Nucleus accumbens (tissue), 56 donors: ENCODE measurements around the gene CAPN1.
"Not testable (repeated sequence)": the region's sequence is repeated elsewhere in the genome, so short reads cannot be mapped to it uniquely, and the experiment has no call there.

Experiments
- DNase-seq, 56 donors: peaks; one replicate each; lab custom pipeline; 2025; lab: John Stamatoyannopoulos, UW

Gene CAPN1

GRCh38 chr11:65157336-65157735 is 24.4 kb upstream of the CAPN1 start:
- no peak for DNase-seq

- no peak for DNase-seq
Observed at GRCh38 chr11:65159012-65159411, 22.7 kb upstream of the CAPN1 start.

GRCh38 chr11:65160643-65161042 is 21.1 kb upstream of the CAPN1 start:
- no peak for DNase-seq

- DNase-seq, result no peak
Observed at GRCh38 chr11:65163684-65164083, 18.0 kb upstream of the CAPN1 start.

GRCh38 chr11:65165410-65166317 is 16.1 kb upstream of the CAPN1 start:
- no peak for DNase-seq

GRCh38 chr11:65166893-65167292 is 14.8 kb upstream of the CAPN1 start:
- no peak for DNase-seq

- no peak for DNase-seq
Observed at GRCh38 chr11:65167656-65168055, 14.1 kb upstream of the CAPN1 start.

GRCh38 chr11:65169164-65169641 is 12.5 kb upstream of the CAPN1 start:
- DNase-seq, result no peak

- DNase-seq, result no peak
Observed at GRCh38 chr11:65170058-65170534, 11.6 kb upstream of the CAPN1 start, which contains the start of gene SPDYC. Gene SPDYC (plus strand): TSS chr11:65170233. CDS start chr11:65171358, 1,125 bp downstream.

- DNase-seq, result no peak
Observed at GRCh38 chr11:65172600-65172999, 9.1 kb upstream of the CAPN1 start.

- DNase-seq, result not testable (repeated sequence)
Observed at GRCh38 chr11:65174571-65175010, 7.1 kb upstream of the CAPN1 start.

GRCh38 chr11:65180877-65181568 is 705 bp upstream of the CAPN1 start:
- peak in 16 of 56 donors; percentile 6 to 64 (median 28) for DNase-seq

- peak in 19 of 56 donors; percentile 1 to 40 (median 23) for DNase-seq
Observed at GRCh38 chr11:65182258-65183170, 786 bp downstream of the CAPN1 start.

GRCh38 chr11:65183201-65183891 is 1.6 kb downstream of the CAPN1 start:
- no peak for DNase-seq

GRCh38 chr11:65184146-65184545 is 2.4 kb downstream of the CAPN1 start:
- DNase-seq, result peak in 1 of 56 donors; percentile 10

- no peak for DNase-seq
Observed at GRCh38 chr11:65185171-65185570, 3.4 kb downstream of the CAPN1 start.

- DNase-seq, result no peak
Observed at GRCh38 chr11:65185869-65186341, 4.2 kb downstream of the CAPN1 start.

GRCh38 chr11:65186701-65187100 is 5.0 kb downstream of the CAPN1 start:
- no peak for DNase-seq

GRCh38 chr11:65187146-65187675 is 5.5 kb downstream of the CAPN1 start:
- no peak for DNase-seq
